ENCODE data around the gene STRA8. TPM values are rescaled to one million over a fixed set of nuclear protein-coding genes. Genes with fewer than 3 reads are reported as not detected.

The STRA8 gene
- polyA plus RNA-seq, 2 donors, result not detected

DNA sequence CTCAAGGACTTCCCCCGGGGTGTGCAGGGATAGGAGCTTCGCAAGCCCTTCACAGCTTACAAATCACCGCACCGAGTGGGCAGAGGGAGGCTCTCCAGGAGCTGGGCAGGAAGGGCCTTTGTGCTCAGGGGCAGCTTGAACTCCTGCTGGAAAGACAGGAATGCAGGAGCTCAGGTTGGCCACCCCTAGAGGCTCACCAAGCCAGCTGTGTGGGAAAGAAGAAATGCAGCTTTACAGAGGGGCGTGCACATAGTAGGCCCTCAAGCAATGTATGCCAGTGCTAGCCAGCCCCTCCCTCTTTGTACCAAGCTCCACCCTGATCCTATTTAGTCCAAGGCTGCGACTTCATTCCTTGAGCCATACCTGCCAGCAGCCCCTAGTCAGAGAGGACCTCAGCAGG, 26.1 kb downstream of the STRA8 start:
- H3K27ac ChIP-seq (ENCODE audit: low read depth in 2 of 2, low read length in 1 of 2), result no peak overlapping the region
- H3K36me3 ChIP-seq (ENCODE audit: control insufficient read depth in 2 of 2, insufficient read depth in 2 of 2, low read length in 1 of 2), result no peaks in the 10 kb centered on the region
- H3K4me1 ChIP-seq (ENCODE audit: control insufficient read depth in 2 of 2, insufficient read depth in 2 of 2, low read length in 1 of 2), result peaks cover 0 to 2% of the 10 kb centered on the region in 2 donors
- WGBS, 2 donors, result 94 to 95% methylated on average over 6 of the region's 6 CpGs
- H3K9me3 ChIP-seq (ENCODE audit: control insufficient read depth in 2 of 2, insufficient read depth in 1 of 2, low read depth in 1 of 2, low read length in 1 of 2), result peaks cover 0 to 3% of the 10 kb centered on the region in 2 donors
- H3K27me3 ChIP-seq (ENCODE audit: control insufficient read depth in 1 of 2, insufficient read depth in 2 of 2, low read length in 2 of 2), result no peaks in the 10 kb centered on the region
- no peak overlapping the region for H3K4me3 ChIP-seq (ENCODE audit: low read depth in 1 of 2, low read length in 2 of 2)

DNA sequence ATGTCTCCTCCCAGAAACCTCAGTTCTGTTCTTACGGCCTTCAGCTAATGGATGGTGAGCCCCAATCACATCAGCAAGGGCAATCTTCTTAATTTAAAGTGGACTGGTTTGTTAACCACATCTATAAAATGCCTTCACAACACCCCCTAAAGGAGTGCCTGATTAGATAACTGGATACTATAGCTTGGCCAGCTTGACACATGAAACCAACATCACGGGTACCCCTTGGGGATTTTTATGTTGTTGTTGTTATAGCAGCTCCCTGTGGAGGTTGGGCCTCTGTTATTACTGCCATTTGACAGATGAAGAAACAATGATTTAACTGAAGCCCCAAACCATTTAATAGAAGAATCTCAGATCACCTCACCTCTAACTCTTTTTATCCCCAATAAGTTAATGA, 26.8 kb downstream of the STRA8 start:
- Histone ChIP-seq H3K4me3 (ENCODE audit: low read depth in 1 of 2, low read length in 2 of 2) (no peak overlapping the region), H3K27ac (ENCODE audit: low read depth in 2 of 2, low read length in 1 of 2) (no peak overlapping the region), H3K4me1 (ENCODE audit: control insufficient read depth in 2 of 2, insufficient read depth in 2 of 2, low read length in 1 of 2) (peaks cover 0 to 2% of the 10 kb centered on the region in 2 donors), H3K27me3 (ENCODE audit: control insufficient read depth in 1 of 2, insufficient read depth in 2 of 2, low read length in 2 of 2) (no peaks in the 10 kb centered on the region), H3K36me3 (ENCODE audit: control insufficient read depth in 2 of 2, insufficient read depth in 2 of 2, low read length in 1 of 2) (no peaks in the 10 kb centered on the region), H3K9me3 (ENCODE audit: control insufficient read depth in 2 of 2, insufficient read depth in 1 of 2, low read depth in 1 of 2, low read length in 1 of 2) (peaks cover 0 to 3% of the 10 kb centered on the region in 2 donors)
- WGBS, 2 donors, result 76 to 88% methylated on average over 2 of the region's 2 CpGs

DNA sequence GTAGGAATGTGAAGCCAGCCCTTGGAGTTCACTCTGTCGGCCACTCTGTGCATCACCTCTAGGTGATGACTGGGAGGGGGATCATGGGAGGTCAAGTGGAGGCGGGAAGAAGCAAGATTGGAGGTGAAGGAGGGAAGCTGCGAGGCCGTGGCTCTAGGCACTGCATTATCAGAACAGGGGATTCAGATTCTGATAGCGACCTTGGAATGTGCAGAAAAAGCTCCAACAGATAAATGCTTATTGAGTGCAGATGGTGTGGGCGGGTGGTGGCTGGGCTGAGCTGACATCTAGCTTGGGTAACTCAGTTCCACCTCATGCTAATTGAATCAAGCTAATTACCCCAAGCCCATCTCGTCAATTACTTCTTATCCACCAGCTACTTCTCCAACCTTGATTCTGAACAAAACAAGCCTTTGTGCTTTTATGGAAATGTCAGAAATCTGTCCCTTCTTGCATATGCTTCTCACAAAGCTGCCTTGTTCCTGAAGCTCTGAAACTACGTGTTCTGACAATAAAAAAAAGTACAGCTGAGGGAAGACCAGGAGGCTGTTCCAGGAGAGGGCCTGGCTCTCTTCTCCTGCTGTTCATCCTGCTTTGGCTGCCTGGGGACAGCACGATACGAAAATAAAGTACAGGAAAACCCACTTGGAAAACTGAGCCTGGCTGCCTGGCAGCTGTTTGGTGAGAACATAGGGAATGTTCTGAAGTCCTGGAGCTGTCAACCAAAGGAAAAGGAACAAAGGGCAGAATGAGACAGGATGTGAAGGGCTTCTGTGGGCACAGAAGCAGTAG, 27.5 kb downstream of the STRA8 start:
- Histone ChIP-seq H3K4me3 (ENCODE audit: low read depth in 1 of 2, low read length in 2 of 2) (no peak overlapping the region), H3K4me1 (ENCODE audit: control insufficient read depth in 2 of 2, insufficient read depth in 2 of 2, low read length in 1 of 2) (peaks cover 0 to 2% of the 10 kb centered on the region in 2 donors), H3K27me3 (ENCODE audit: control insufficient read depth in 1 of 2, insufficient read depth in 2 of 2, low read length in 2 of 2) (no peaks in the 10 kb centered on the region), H3K36me3 (ENCODE audit: control insufficient read depth in 2 of 2, insufficient read depth in 2 of 2, low read length in 1 of 2) (no peaks in the 10 kb centered on the region), H3K27ac (ENCODE audit: low read depth in 2 of 2, low read length in 1 of 2) (no peak overlapping the region), H3K9me3 (ENCODE audit: control insufficient read depth in 2 of 2, insufficient read depth in 1 of 2, low read depth in 1 of 2, low read length in 1 of 2) (peaks cover 0 to 3% of the 10 kb centered on the region in 2 donors)
- 72% methylated on average over 10 of the region's 10 CpGs for WGBS, 2 donors

DNA sequence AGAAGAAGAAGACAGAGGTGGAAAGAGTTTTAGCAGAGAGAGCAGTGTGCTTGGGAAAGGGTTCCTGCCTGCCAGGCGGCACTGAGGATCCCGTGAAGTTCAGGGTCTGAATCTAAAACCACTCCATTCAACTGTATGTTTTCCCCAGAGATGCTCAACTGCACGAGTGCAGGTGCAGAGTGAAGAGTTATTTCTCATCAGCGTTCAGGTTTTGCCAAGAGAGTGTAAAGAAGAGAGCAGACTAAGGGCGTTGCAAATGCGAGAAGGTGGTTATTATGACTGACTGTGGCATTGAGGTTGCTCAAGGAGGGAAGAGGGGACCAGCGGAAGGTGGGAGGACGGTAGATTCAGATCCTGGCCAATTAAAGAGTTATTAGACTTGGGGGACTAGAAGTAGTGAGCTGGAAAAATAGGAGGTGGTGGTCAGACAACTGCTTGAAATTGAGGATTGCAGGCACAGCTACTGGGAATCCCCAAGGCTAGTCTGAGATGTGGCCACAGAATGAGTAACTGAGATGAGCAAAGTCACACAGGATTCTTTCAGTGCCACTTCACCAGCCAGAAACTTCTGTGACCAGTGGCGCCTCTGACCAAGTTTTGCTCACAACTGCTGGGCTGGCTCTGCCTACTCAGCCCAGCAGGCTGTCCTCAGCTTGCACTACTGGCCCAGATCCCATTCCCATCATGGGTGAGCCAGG, 29.1 kb downstream of the STRA8 start:
- Histone ChIP-seq H3K9me3 (ENCODE audit: control insufficient read depth in 2 of 2, insufficient read depth in 1 of 2, low read depth in 1 of 2, low read length in 1 of 2) (peaks cover 0 to 4% of the 10 kb centered on the region in 2 donors), H3K4me1 (ENCODE audit: control insufficient read depth in 2 of 2, insufficient read depth in 2 of 2, low read length in 1 of 2) (peaks cover 0 to 2% of the 10 kb centered on the region in 2 donors), H3K27ac (ENCODE audit: low read depth in 2 of 2, low read length in 1 of 2) (no peak overlapping the region), H3K36me3 (ENCODE audit: control insufficient read depth in 2 of 2, insufficient read depth in 2 of 2, low read length in 1 of 2) (no peaks in the 10 kb centered on the region), H3K27me3 (ENCODE audit: control insufficient read depth in 1 of 2, insufficient read depth in 2 of 2, low read length in 2 of 2) (no peaks in the 10 kb centered on the region), H3K4me3 (ENCODE audit: low read depth in 1 of 2, low read length in 2 of 2) (no peak overlapping the region)
- 90 to 91% methylated on average over 9 of the region's 9 CpGs for WGBS, 2 donors

DNA sequence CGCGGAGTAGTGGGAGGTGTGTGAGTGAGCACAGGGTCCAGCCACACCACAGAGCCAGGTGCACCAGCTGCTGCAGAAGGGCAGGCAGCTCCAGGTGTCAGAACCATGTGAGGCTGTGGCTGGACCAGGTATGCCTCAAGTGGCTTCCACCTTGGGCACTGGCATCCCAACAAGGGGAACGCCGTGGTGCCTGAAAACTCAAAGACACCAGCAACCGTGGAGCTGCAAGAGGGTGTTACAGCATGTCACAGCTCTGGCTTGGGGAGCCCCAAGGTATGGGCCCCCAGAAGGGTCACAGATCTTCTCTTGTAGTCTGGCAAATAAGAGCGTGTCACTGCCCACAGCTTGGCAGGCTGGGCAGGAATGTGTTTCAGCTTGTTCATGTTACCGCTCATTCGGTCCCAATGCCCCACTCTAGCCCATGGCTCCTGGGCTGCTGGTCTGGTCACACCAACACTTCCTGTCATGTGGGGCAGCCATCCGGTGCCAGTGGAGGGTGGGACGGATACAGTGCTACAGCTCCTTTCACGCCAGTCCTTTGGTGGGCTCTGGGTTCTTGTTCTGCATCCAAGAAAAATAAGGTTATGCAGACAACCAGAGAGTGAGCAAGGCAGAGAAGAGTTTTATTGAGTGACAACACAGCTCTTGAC, 29.8 kb downstream of the STRA8 start:
- peaks cover 0 to 4% of the 10 kb centered on the region in 2 donors for H3K9me3 ChIP-seq (ENCODE audit: control insufficient read depth in 2 of 2, insufficient read depth in 1 of 2, low read depth in 1 of 2, low read length in 1 of 2)
- WGBS, 2 donors, result 94 to 95% methylated on average over 11 of the region's 11 CpGs
- H3K27ac ChIP-seq (ENCODE audit: low read depth in 2 of 2, low read length in 1 of 2), result no peak overlapping the region
- H3K4me1 ChIP-seq (ENCODE audit: control insufficient read depth in 2 of 2, insufficient read depth in 2 of 2, low read length in 1 of 2), result peaks cover 0 to 2% of the 10 kb centered on the region in 2 donors
- no peaks in the 10 kb centered on the region for H3K36me3 ChIP-seq (ENCODE audit: control insufficient read depth in 2 of 2, insufficient read depth in 2 of 2, low read length in 1 of 2)
- H3K4me3 ChIP-seq (ENCODE audit: low read depth in 1 of 2, low read length in 2 of 2), result no peak overlapping the region
- no peaks in the 10 kb centered on the region for H3K27me3 ChIP-seq (ENCODE audit: control insufficient read depth in 1 of 2, insufficient read depth in 2 of 2, low read length in 2 of 2)

DNA sequence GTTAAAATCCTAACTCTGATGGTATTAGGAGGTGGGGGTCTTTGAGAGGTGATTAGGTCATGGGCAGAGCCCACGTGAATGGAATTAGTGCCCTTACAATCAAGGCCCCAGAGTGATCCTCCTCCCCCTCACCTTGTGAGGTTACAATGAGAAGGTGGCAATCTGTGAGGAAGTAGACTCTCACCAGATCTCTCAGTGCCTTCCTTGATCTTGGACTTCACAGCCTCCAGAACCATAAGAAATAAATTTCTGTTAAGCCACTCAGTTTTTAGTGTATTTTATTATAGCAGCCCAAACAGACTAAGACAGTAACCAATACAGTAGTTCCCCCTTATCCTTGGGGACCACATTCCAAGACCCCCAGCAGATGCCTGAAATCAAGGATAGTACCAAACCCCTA, 32.0 kb downstream of the STRA8 start:
- no peak overlapping the region for H3K27ac ChIP-seq (ENCODE audit: low read depth in 2 of 2, low read length in 1 of 2)
- H3K9me3 ChIP-seq (ENCODE audit: control insufficient read depth in 2 of 2, insufficient read depth in 1 of 2, low read depth in 1 of 2, low read length in 1 of 2), result peaks cover 0 to 4% of the 10 kb centered on the region in 2 donors
- H3K27me3 ChIP-seq (ENCODE audit: control insufficient read depth in 1 of 2, insufficient read depth in 2 of 2, low read length in 2 of 2), result no peaks in the 10 kb centered on the region
- 73 to 75% methylated on average over 1 of the region's 1 CpG for WGBS, 2 donors
- no peaks in the 10 kb centered on the region for H3K4me1 ChIP-seq (ENCODE audit: control insufficient read depth in 2 of 2, insufficient read depth in 2 of 2, low read length in 1 of 2)
- no peak overlapping the region for H3K4me3 ChIP-seq (ENCODE audit: low read depth in 1 of 2, low read length in 2 of 2)
- no peaks in the 10 kb centered on the region for H3K36me3 ChIP-seq (ENCODE audit: control insufficient read depth in 2 of 2, insufficient read depth in 2 of 2, low read length in 1 of 2)

DNA sequence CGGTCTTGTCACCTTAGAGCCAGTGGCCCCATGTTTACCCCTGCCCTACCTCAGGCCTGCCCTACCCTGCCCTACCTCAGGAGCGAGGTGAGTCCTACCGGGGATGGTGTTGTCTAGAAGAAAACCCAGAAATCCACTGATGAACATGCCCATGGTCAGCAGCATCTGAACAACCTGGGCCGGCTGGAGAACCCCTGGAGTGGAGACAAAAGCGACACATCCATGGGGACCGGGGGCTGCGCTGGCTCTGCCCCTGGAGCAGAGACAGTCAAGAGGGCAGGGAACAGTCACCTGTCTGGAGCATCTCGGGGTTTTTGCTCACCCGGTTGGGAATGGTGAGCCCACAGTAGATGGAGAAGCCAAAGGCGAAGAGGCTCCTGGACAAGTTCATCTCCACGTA, 36.3 kb downstream of the STRA8 start:
- no peak overlapping the region for H3K27ac ChIP-seq (ENCODE audit: low read depth in 2 of 2, low read length in 1 of 2)
- H3K27me3 ChIP-seq (ENCODE audit: control insufficient read depth in 1 of 2, insufficient read depth in 2 of 2, low read length in 2 of 2), result no peaks in the 10 kb centered on the region
- peaks cover 0 to 2% of the 10 kb centered on the region in 2 donors for H3K9me3 ChIP-seq (ENCODE audit: control insufficient read depth in 2 of 2, insufficient read depth in 1 of 2, low read depth in 1 of 2, low read length in 1 of 2)
- no peak overlapping the region for H3K4me3 ChIP-seq (ENCODE audit: low read depth in 1 of 2, low read length in 2 of 2)
- WGBS, 2 donors, result 93 to 94% methylated on average over 11 of the region's 11 CpGs
- no peaks in the 10 kb centered on the region for H3K4me1 ChIP-seq (ENCODE audit: control insufficient read depth in 2 of 2, insufficient read depth in 2 of 2, low read length in 1 of 2)
- no peaks in the 10 kb centered on the region for H3K36me3 ChIP-seq (ENCODE audit: control insufficient read depth in 2 of 2, insufficient read depth in 2 of 2, low read length in 1 of 2)

DNA sequence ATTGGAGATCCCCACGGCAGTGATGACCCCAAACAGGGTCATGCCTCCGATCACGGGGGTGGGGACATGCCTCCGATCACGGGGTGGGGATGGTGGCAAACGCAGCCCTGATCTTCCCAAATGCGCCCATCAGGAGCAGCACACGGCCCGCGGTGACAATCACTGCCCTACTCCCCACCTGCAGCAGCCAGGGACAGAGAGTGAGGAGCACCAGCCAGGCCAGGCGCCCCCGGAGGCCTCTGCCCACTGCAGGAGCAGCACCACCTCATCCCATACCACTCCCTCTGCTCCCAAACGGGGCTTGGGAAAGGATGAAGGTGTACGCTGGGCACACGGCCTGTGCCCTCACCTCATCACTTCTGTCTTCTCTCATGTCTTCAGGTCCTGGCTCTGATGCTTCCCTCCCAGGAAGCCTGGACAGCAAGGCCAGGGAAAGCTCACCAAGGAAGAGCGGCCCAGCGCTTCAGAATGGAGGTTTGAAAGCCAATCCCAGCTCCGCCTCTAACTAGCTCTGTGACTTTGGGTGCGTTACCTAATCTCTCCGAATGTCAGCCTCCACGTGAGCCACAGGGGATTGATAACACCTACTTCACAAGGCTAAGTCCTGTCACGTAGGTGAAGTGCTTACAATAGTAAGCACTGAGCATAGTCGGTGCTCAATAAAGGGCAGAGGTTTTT, 37.1 kb downstream of the STRA8 start:
- Histone ChIP-seq H3K9me3 (ENCODE audit: control insufficient read depth in 2 of 2, insufficient read depth in 1 of 2, low read depth in 1 of 2, low read length in 1 of 2) (peaks cover 0 to 2% of the 10 kb centered on the region in 2 donors), H3K27ac (ENCODE audit: low read depth in 2 of 2, low read length in 1 of 2) (no peak overlapping the region), H3K4me1 (ENCODE audit: control insufficient read depth in 2 of 2, insufficient read depth in 2 of 2, low read length in 1 of 2) (no peaks in the 10 kb centered on the region), H3K4me3 (ENCODE audit: low read depth in 1 of 2, low read length in 2 of 2) (no peak overlapping the region), H3K36me3 (ENCODE audit: control insufficient read depth in 2 of 2, insufficient read depth in 2 of 2, low read length in 1 of 2) (no peaks in the 10 kb centered on the region), H3K27me3 (ENCODE audit: control insufficient read depth in 1 of 2, insufficient read depth in 2 of 2, low read length in 2 of 2) (no peaks in the 10 kb centered on the region)
- WGBS, 2 donors, result 76 to 81% methylated on average over 23 of the region's 23 CpGs

DNA sequence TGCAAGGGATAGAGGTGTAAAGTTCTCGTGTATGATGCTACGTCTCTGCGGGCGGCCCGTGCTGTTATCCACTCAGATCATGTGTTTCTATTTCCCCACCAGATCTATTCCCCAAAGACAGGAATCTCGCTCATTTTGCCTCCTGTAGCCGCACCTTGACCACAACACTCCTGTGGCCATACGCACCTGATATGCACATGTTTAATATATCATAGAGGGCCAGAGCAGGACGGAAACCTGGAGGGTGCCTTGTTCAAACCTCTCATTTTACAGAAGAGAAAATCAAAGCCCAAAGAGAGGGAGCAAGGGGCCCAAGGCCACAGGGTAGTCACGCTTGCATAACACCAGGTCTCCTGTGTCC, 37.6 kb downstream of the STRA8 start:
- H3K27me3 ChIP-seq (ENCODE audit: control insufficient read depth in 1 of 2, insufficient read depth in 2 of 2, low read length in 2 of 2), result no peaks in the 10 kb centered on the region
- 91 to 94% methylated on average over 10 of the region's 10 CpGs for WGBS, 2 donors
- H3K4me3 ChIP-seq (ENCODE audit: low read depth in 1 of 2, low read length in 2 of 2), result no peak overlapping the region
- no peaks in the 10 kb centered on the region for H3K4me1 ChIP-seq (ENCODE audit: control insufficient read depth in 2 of 2, insufficient read depth in 2 of 2, low read length in 1 of 2)
- H3K36me3 ChIP-seq (ENCODE audit: control insufficient read depth in 2 of 2, insufficient read depth in 2 of 2, low read length in 1 of 2), result no peaks in the 10 kb centered on the region
- H3K9me3 ChIP-seq (ENCODE audit: control insufficient read depth in 2 of 2, insufficient read depth in 1 of 2, low read depth in 1 of 2, low read length in 1 of 2), result peaks cover 0 to 2% of the 10 kb centered on the region in 2 donors
- no peak overlapping the region for H3K27ac ChIP-seq (ENCODE audit: low read depth in 2 of 2, low read length in 1 of 2)
